ENCODE results near the gene MED14. TPM values are rescaled to one million over a fixed set of nuclear protein-coding genes. Genes with fewer than 3 reads are reported as not detected.

Gene MED14
- total and polyA plus RNA-seq, 2 of the 8 experiments (the other 6 are each of a cell fraction or from before 2014, with no cell fraction given), result 79.7 to 117 TPM

- Histone ChIP-seq H3K27me3 (replicated peaks in 1 of 4; ENCODE audit: control insufficient read depth in 3 of 4, extremely low read depth in 1 of 4, insufficient read depth in 3 of 4, low read length in 3 of 4) (no peaks in the 10 kb centered on the region), H2AFZ (ENCODE audit: low read length) (no peak overlapping the region), H3K36me3 (ENCODE audit: control insufficient read depth in 2 of 4, insufficient read depth in 4 of 4, low read length in 3 of 4) (peaks cover 0 to 12% (median 2%) of the 10 kb centered on the region in 4 experiments; a peak in 2 of 8 replicates), H2BK15ac (ENCODE audit: low read length) (no peak overlapping the region), H3K4me2 (ENCODE audit: insufficient read depth in 1 of 2, low read depth in 2 of 2, low read length in 2 of 2) (peak overlapping the region; percentile 61 to 90), H4K5ac (ENCODE audit: insufficient read length, low read depth, low read length) (peak overlapping the region; percentile 91), H3K4me3 (ENCODE audit: extremely low read depth in 1 of 4, insufficient read depth in 2 of 4, low read depth in 3 of 4, low read length in 4 of 4) (peak overlapping the region; percentile 62 to 95 (median 71); a peak in 7 of 8 replicates), H2BK120ac (replicated peaks; ENCODE audit: low read depth, low read length) (no peak overlapping the region), H3K23ac (ENCODE audit: insufficient read length) (no peak overlapping the region), H3K27ac (ENCODE audit: low read depth, low read length) (peak overlapping the region; percentile 77; the same call in 1 of the 2 replicates), H3K23me2 (ENCODE audit: low read depth, low read length) (no peaks in the 10 kb centered on the region), H3K56ac (replicated peaks; ENCODE audit: insufficient read length, low read depth, low read length) (peak overlapping the region; percentile 16), H2BK5ac (ENCODE audit: low read depth, low read length) (peak overlapping the region; percentile 78), H3K9me3 (ENCODE audit: insufficient read depth in 2 of 2, low read depth in 1 of 2, low read length in 1 of 2) (no peaks in the 10 kb centered on the region), H4K91ac (replicated peaks; ENCODE audit: insufficient read length, low read length) (no peak overlapping the region), H3K18ac (ENCODE audit: extremely low read depth, low read length) (peak overlapping the region; percentile 60; the same call in 1 of the 2 replicates), H3K79me1 (ENCODE audit: low read depth, low read length) (no peaks in the 10 kb centered on the region), H3K9ac (replicated peaks in 1 of 4; ENCODE audit: extremely low read depth in 1 of 4, low read depth in 3 of 4, low read length in 3 of 4) (peak overlapping the region in 3 of 4 experiments; percentile 49 to 66 (median 51); a peak in 5 of 7 replicates), H2BK12ac (ENCODE audit: low read depth, low read length) (no peak overlapping the region), H2AK5ac (ENCODE audit: low read depth, low read length) (no peak overlapping the region), H4K8ac (ENCODE audit: extremely low read depth, insufficient read depth, low read length) (peak overlapping the region; percentile 51; the same call in 1 of the 2 replicates), H3K14ac (ENCODE audit: insufficient read length) (no peak overlapping the region), H3K4ac (replicated peaks; ENCODE audit: insufficient read length, low read depth, low read length) (no peak overlapping the region), H3K79me2 (ENCODE audit: control insufficient read depth in 1 of 2, insufficient read depth in 2 of 2, low read length in 2 of 2) (peaks cover 25 to 43% of the 10 kb centered on the region in 2 experiments), H3K4me1 (replicated peaks in 1 of 4; ENCODE audit: control insufficient read depth in 3 of 4, insufficient read depth in 4 of 4, low read length in 3 of 4) (no peaks in the 10 kb centered on the region), H4K20me1 (replicated peaks in 1 of 2; ENCODE audit: control insufficient read depth in 1 of 2, insufficient read depth in 2 of 2, low read length in 2 of 2) (peaks cover 0 to 4% of the 10 kb centered on the region in 2 experiments), H2BK20ac (ENCODE audit: low read length) (no peak overlapping the region)
- WGBS, 2 experiments (ENCODE audit: extremely low coverage in 1 of 2, insufficient coverage in 1 of 2, insufficient read length in 1 of 2, insufficient replicate concordance in 2 of 2, low coverage in 1 of 2, low lambda C conversion rate in 2 of 2, missing lambda C conversion rate in 1 of 2), result 16% methylated on average over 11 of the region's 17 CpGs; no CpG with 5 or more reads in 1 of the 2 experiments
- FAIRE-seq (no peak), DNase-seq (ENCODE audit: low read depth in 1 of 2, low spot score in 2 of 2) (no peak)
- ChIA-PET CTCF (ENCODE audit: partially characterized antibody) (interaction anchor here (1.0 kb wide), 1 partner anchor 17 kb away, joined by 3 read pairs; no protein-coding TSS in a partner anchor), POLR2A (ENCODE audit: partially characterized antibody) (interaction anchor here (0.8 kb wide), 1 partner anchor 51 kb away, joined by 3 read pairs; no protein-coding TSS in a partner anchor)
- TF ChIP-seq E2F6 (IDR thresholded peaks at IDR 0.05), result no peak
- no peak for TF ChIP-seq RXRA (IDR thresholded peaks at IDR 0.05; ENCODE audit: insufficient read depth, low read depth, low read length)
- TF ChIP-seq GABPA (IDR thresholded peaks at IDR 0.05; ENCODE audit: borderline replicate concordance, insufficient read depth, low read length), result no peak
- no peak for TF ChIP-seq SIRT6 (IDR thresholded peaks at IDR 0.05; ENCODE audit: low read length)
- no peak for TF ChIP-seq GTF2F1 (IDR thresholded peaks at IDR 0.05; ENCODE audit: borderline replicate concordance, low read depth, low read length)
- no peak for TF ChIP-seq SP2 (IDR thresholded peaks at IDR 0.05; ENCODE audit: low read length)
- TF ChIP-seq HDAC6 (IDR thresholded peaks at IDR 0.05; ENCODE audit: low read depth, low read length), result no peak
- TF ChIP-seq ASH2L (IDR thresholded peaks at IDR 0.05; ENCODE audit: low read length), result no peak
- no peak for TF ChIP-seq SIX5 (IDR thresholded peaks at IDR 0.05; ENCODE audit: low read depth, low read length)
- TF ChIP-seq ATF2 (IDR thresholded peaks at IDR 0.05; ENCODE audit: low read length), result no peak
- TF ChIP-seq KDM5A (IDR thresholded peaks at IDR 0.05; ENCODE audit: low read length), result no peak
- TF ChIP-seq TEAD4 (IDR thresholded peaks at IDR 0.05; ENCODE audit: low read depth, low read length), result no peak
Observed at GRCh38 chrX:40736170-40736505, 796 bp upstream of the MED14 start.
